Mucosa of rectum (tissue), 2 donors: ENCODE measurements around the gene PDE3A.
"Not testable (repeated sequence)": the region's sequence is repeated elsewhere in the genome, so short reads cannot be mapped to it uniquely, and the experiment has no call there.

Experiments
- H3K27ac ChIP-seq, 2 donors: one replicate each; pipeline ENCODE4 v1.7.0; 2013; ENCODE audit warnings: inconsistent platforms in 2 of 2, low read depth in 2 of 2, low read length in 2 of 2
- H3K27me3 ChIP-seq, 2 donors: one replicate each; pipeline ENCODE4 v1.7.0; 2013; ENCODE audit warnings: low read length in 2 of 2; ENCODE audit not compliant: control insufficient read depth in 2 of 2, insufficient read depth in 2 of 2
- H3K36me3 ChIP-seq, 2 donors: one replicate each; pipeline ENCODE4 v1.7.0; 2013; ENCODE audit warnings: low read length in 2 of 2; ENCODE audit not compliant: control insufficient read depth in 2 of 2, insufficient read depth in 2 of 2
- H3K4me1 ChIP-seq, 2 donors: one replicate each; pipeline ENCODE4 v1.7.0; 2013; ENCODE audit warnings: low read length in 2 of 2, mild to moderate bottlenecking in 1 of 2; ENCODE audit not compliant: control insufficient read depth in 2 of 2, insufficient read depth in 2 of 2
- H3K4me3 ChIP-seq, 2 donors: one replicate each; pipeline ENCODE4 v1.7.0; 2013; ENCODE audit warnings: low read length in 2 of 2
- H3K9ac ChIP-seq, 2 donors: one replicate each; pipeline ENCODE4 v1.7.0; 2013; ENCODE audit warnings: low read length in 2 of 2, low read depth in 1 of 2, mild to moderate bottlenecking in 1 of 2
- H3K9me3 ChIP-seq, 2 donors: one replicate each; pipeline ENCODE4 v1.7.0; 2013; ENCODE audit warnings: low read length in 2 of 2; ENCODE audit not compliant: control insufficient read depth in 2 of 2
- donor health status: healthy.
- donor health status: Normal muscosa, but diverticular disease.

The PDE3A gene

GRCh38 chr12:20370866-20371519 is 2.7 kb downstream of the PDE3A start:
- Histone ChIP-seq H3K9ac (peak overlapping the region; percentile 66 to 88), H3K4me1 (peaks cover 0 to 15% of the 10 kb centered on the region in 2 donors), H3K36me3 (no peaks in the 10 kb centered on the region), H3K9me3 (no peaks in the 10 kb centered on the region), H3K27me3 (no peaks in the 10 kb centered on the region), H3K4me3 (peak overlapping the region; percentile 91 to 95), H3K27ac (peak overlapping the region; percentile 26 to 86)

GRCh38 chr12:20372326-20373096 is 4.2 kb downstream of the PDE3A start:
- Histone ChIP-seq H3K4me3 (peak overlapping the region; percentile 91 to 95), H3K27ac (peak overlapping the region; percentile 53 to 86)

GRCh38 chr12:20374795-20375194 is 6.5 kb downstream of the PDE3A start:
- no peak overlapping the region for H3K4me3 ChIP-seq
- no peaks in the 10 kb centered on the region for H3K27me3 ChIP-seq
- H3K36me3 ChIP-seq = no peaks in the 10 kb centered on the region
- no peak overlapping the region for H3K9ac ChIP-seq
- peaks cover 0 to 12% of the 10 kb centered on the region in 2 donors for H3K4me1 ChIP-seq
- H3K9me3 ChIP-seq = no peaks in the 10 kb centered on the region
- no peak overlapping the region for H3K27ac ChIP-seq

More at GRCh38 chr12:20372326-20373096, 4.2 kb downstream of the PDE3A start:
- H3K9me3 ChIP-seq = no peaks in the 10 kb centered on the region
- no peaks in the 10 kb centered on the region for H3K27me3 ChIP-seq
- H3K4me1 ChIP-seq = peaks cover 0 to 15% of the 10 kb centered on the region in 2 donors
- H3K9ac ChIP-seq = peak overlapping the region; percentile 15 to 34
- H3K36me3 ChIP-seq = no peaks in the 10 kb centered on the region

GRCh38 chr12:20375560-20375959 is 7.2 kb downstream of the PDE3A start:
- no peak overlapping the region for H3K4me3 ChIP-seq
- H3K4me1 ChIP-seq = peaks cover 0 to 12% of the 10 kb centered on the region in 2 donors
- no peak overlapping the region for H3K27ac ChIP-seq

GRCh38 chr12:20376984-20377383 is 8.6 kb downstream of the PDE3A start:
- no peaks in the 10 kb centered on the region for H3K36me3 ChIP-seq
- H3K27ac ChIP-seq = no peak overlapping the region
- H3K9me3 ChIP-seq = no peaks in the 10 kb centered on the region
- no peak overlapping the region for H3K4me3 ChIP-seq
- no peak overlapping the region for H3K9ac ChIP-seq
- H3K4me1 ChIP-seq = peaks cover 0 to 17% of the 10 kb centered on the region in 2 donors
- no peaks in the 10 kb centered on the region for H3K27me3 ChIP-seq

More at GRCh38 chr12:20375560-20375959, 7.2 kb downstream of the PDE3A start:
- H3K9me3 ChIP-seq = no peaks in the 10 kb centered on the region
- no peaks in the 10 kb centered on the region for H3K27me3 ChIP-seq
- H3K36me3 ChIP-seq = no peaks in the 10 kb centered on the region
- no peak overlapping the region for H3K9ac ChIP-seq

GRCh38 chr12:20377750-20378149 is 9.4 kb downstream of the PDE3A start:
- H3K27ac ChIP-seq = no peak overlapping the region
- H3K36me3 ChIP-seq = no peaks in the 10 kb centered on the region
- no peak overlapping the region for H3K9ac ChIP-seq
- H3K27me3 ChIP-seq = no peaks in the 10 kb centered on the region
- peaks cover 0 to 17% of the 10 kb centered on the region in 2 donors for H3K4me1 ChIP-seq
- no peak overlapping the region for H3K4me3 ChIP-seq
- H3K9me3 ChIP-seq = no peaks in the 10 kb centered on the region

- H3K27ac ChIP-seq = peak overlapping the region in 1 of 2 donors; percentile 27
Observed at GRCh38 chr12:20382117-20382516, 13.8 kb downstream of the PDE3A start.

GRCh38 chr12:20383612-20384011 is 15.3 kb downstream of the PDE3A start:
- no peaks in the 10 kb centered on the region for H3K9me3 ChIP-seq
- peaks cover 0 to 8% of the 10 kb centered on the region in 2 donors for H3K4me1 ChIP-seq
- no peak overlapping the region for H3K9ac ChIP-seq
- H3K27ac ChIP-seq = no peak overlapping the region
- H3K36me3 ChIP-seq = no peaks in the 10 kb centered on the region
- no peaks in the 10 kb centered on the region for H3K27me3 ChIP-seq
- H3K4me3 ChIP-seq = no peak overlapping the region

More at GRCh38 chr12:20382117-20382516, 13.8 kb downstream of the PDE3A start:
- H3K9me3 ChIP-seq = no peaks in the 10 kb centered on the region
- H3K4me3 ChIP-seq = no peak overlapping the region
- peaks cover 0 to 8% of the 10 kb centered on the region in 2 donors for H3K4me1 ChIP-seq
- no peaks in the 10 kb centered on the region for H3K36me3 ChIP-seq
- H3K9ac ChIP-seq = no peak overlapping the region
- no peaks in the 10 kb centered on the region for H3K27me3 ChIP-seq

GRCh38 chr12:20384836-20385235 is 16.5 kb downstream of the PDE3A start:
- not testable (repeated sequence) for H3K27me3 ChIP-seq, H3K36me3 ChIP-seq, H3K4me3 ChIP-seq, H3K27ac ChIP-seq, H3K9ac ChIP-seq, H3K9me3 ChIP-seq
- H3K4me1 ChIP-seq = peaks cover 7 to 19% of the 10 kb centered on the region in 2 donors

- Histone ChIP-seq H3K27ac (peak overlapping the region in 1 of 2 donors; percentile 45), H3K4me1 (peaks cover 16 to 35% of the 10 kb centered on the region in 2 donors), H3K4me3 (peak overlapping the region; percentile 23 to 39), H3K36me3 (no peaks in the 10 kb centered on the region), H3K9me3 (no peaks in the 10 kb centered on the region), H3K9ac (no peak overlapping the region), H3K27me3 (no peaks in the 10 kb centered on the region)
Observed at GRCh38 chr12:20390846-20391245, 22.5 kb downstream of the PDE3A start.
